HepG2 (cell line): ENCODE measurements around the gene CCDC57. TPM values are rescaled to one million over a fixed set of nuclear protein-coding genes. Genes with fewer than 3 reads are reported as not detected.

Source experiments
- ATAC-seq: fragments of 200-7000 bp; cut with Tn5 transposase; 3 replicates; pipeline ENCODE4 v1.9.1; 2020; ENCODE audit warnings: mild to moderate bottlenecking, moderate library complexity
- BruUV-seq: library from RNA; stranded (reverse); fragments of 400-500 nt; replicated peaks from 2 replicates; lab custom pipeline; 2021; lab: Mats Ljungman, UMichigan
- CTCF ChIA-PET: fragments of 300-600 bp; formaldehyde crosslinking; extraction: SDS; loops from one replicate; lab custom pipeline; 2021; ENCODE audit warnings: low total read pairs, inconsistent platforms, low intra/inter-chr PET ratio; lab: Yijun Ruan, JAX
- POLR2A ChIA-PET: fragments of 350-600 bp; sonication (Branson Sonifier 250); formaldehyde crosslinking; loops from one replicate; lab custom pipeline; 2020; ENCODE audit warnings: antibody characterized with exemption, inconsistent platforms; lab: Yijun Ruan, JAX
- DNase-seq: peaks from one replicate; pipeline ENCODE4 v3.0.0-alpha.2; 2015; ENCODE audit warnings: low spot score
- FAIRE-seq: peaks from 3 replicates; lab custom pipeline; 2011; peaks lifted over from hg19 to GRCh38; lab: Jason Lieb, UNC
- H2AFZ ChIP-seq: one replicate; pipeline ENCODE4 v1.6.1; 2011; ENCODE audit warnings: low read length, inconsistent platforms
- H3K27ac ChIP-seq: fragments of 300-600 bp; 3 replicates; pipeline ENCODE4 v1.8.0; 2011; ENCODE audit warnings: mixed run types, mild to moderate bottlenecking, mixed read lengths, low read length, inconsistent platforms; ENCODE audit not compliant: insufficient read depth; ENCODE audit errors: extremely low read length
- H3K27me3 ChIP-seq, 2 experiments: fragments of 200-600 bp in 1 of 2; 2 replicates in 1 of 2; 3 replicates in 1 of 2; pipeline versions ENCODE4 v1.6.0 to v1.8.0; 2011; ENCODE audit warnings: low read length in 2 of 2, mild to moderate bottlenecking in 2 of 2, moderate library complexity in 2 of 2, inconsistent platforms in 1 of 2; ENCODE audit not compliant: insufficient read depth in 2 of 2, control insufficient read depth in 1 of 2
- H3K36me3 ChIP-seq, 2 experiments: fragments of 200-600 bp in 1 of 2; replicated peaks in 1 of 2; 2 replicates in 1 of 2; 3 replicates in 1 of 2; pipeline versions ENCODE4 v1.5.1 to v1.8.0; 2011; ENCODE audit warnings: low read length in 2 of 2, inconsistent platforms in 1 of 2; ENCODE audit not compliant: insufficient read depth in 2 of 2, control insufficient read depth in 1 of 2
- H3K4me1 ChIP-seq: 2 replicates; pipeline ENCODE4 v1.5.1; 2012; ENCODE audit warnings: low read length, inconsistent platforms; ENCODE audit not compliant: insufficient read depth
- H3K4me2 ChIP-seq: 2 replicates; pipeline ENCODE4 v1.6.0; 2011; ENCODE audit warnings: low read depth, low read length, inconsistent platforms
- H3K4me3 ChIP-seq, 3 experiments: fragments of 200-600 bp in 1 of 3; sonication (generic), shearing (Covaris generic) in 1 of 3; replicated peaks in 1 of 3; 2 replicates each; pipeline ENCODE4 v1.5.1; 2011 to 2016; ENCODE audit warnings: low read length in 3 of 3, inconsistent platforms in 2 of 3, low read depth in 2 of 3, mild to moderate bottlenecking in 2 of 3, control low read depth in 1 of 3, mixed read lengths in 1 of 3; ENCODE audit not compliant: insufficient read depth in 1 of 3
- H3K79me2 ChIP-seq: one replicate; pipeline ENCODE4 v1.6.1; 2011; ENCODE audit warnings: low read length, inconsistent platforms; ENCODE audit not compliant: insufficient read depth
- H3K9ac ChIP-seq: 2 replicates; pipeline ENCODE4 v1.6.0; 2011; ENCODE audit warnings: mild to moderate bottlenecking, low read depth, low read length, inconsistent platforms; ENCODE audit not compliant: insufficient read depth
- H3K9me3 ChIP-seq: 2 replicates; pipeline ENCODE4 v1.5.1; 2012; ENCODE audit warnings: mild to moderate bottlenecking, low read length
- H4K20me1 ChIP-seq: 2 replicates; pipeline ENCODE4 v1.6.0; 2011; ENCODE audit warnings: inconsistent platforms, mild to moderate bottlenecking, low read length, moderate library complexity; ENCODE audit not compliant: insufficient read depth
- E2F2 ChIP-seq: sonication (generic); formaldehyde crosslinking; IDR thresholded peaks from 2 replicates; pipeline ENCODE4 v1.4.0; 2020; ENCODE audit warnings: missing genetic modification reagents, borderline replicate concordance
- GTF2F1 ChIP-seq: fragments of 150-350 bp; IDR thresholded peaks from 2 replicates; pipeline ENCODE4 v1.6.1; 2014; ENCODE audit warnings: low read length
- JDP2 ChIP-seq: sonication (generic); formaldehyde crosslinking; IDR thresholded peaks from 2 replicates; pipeline ENCODE4 v1.8.1; 2022; ENCODE audit warnings: missing genetic modification reagents, borderline replicate concordance
- MLLT10 ChIP-seq: sonication (generic); formaldehyde crosslinking; IDR thresholded peaks from 2 replicates; pipeline ENCODE4 v1.4.0; 2020; ENCODE audit warnings: missing genetic modification reagents
- MYNN ChIP-seq: sonication (generic); formaldehyde crosslinking; IDR thresholded peaks from 2 replicates; pipeline ENCODE4 v1.4.0; 2020; ENCODE audit warnings: mild to moderate bottlenecking, low read depth, missing genetic modification reagents
- ZNF782 ChIP-seq: sonication (generic); formaldehyde crosslinking; IDR thresholded peaks from 2 replicates; pipeline ENCODE4 v1.4.0; 2020; ENCODE audit warnings: missing genetic modification reagents, mild to moderate bottlenecking, borderline replicate concordance
- WGBS: methylation state at CpG from one replicate; pipeline ENCODE4 v1.1.6; 2017; ENCODE audit warnings: low lambda C conversion rate; 5-methylcytosine and 5-hydroxymethylcytosine counted together
- in situ Hi-C: cut with HindIII; loops from 2 replicates; pipeline ENCODE4 v1.10.0; 2017; ENCODE audit warnings: low pct_unique_long_range_greater_than_20kb; ENCODE audit not compliant: extremely low pct_ligation_motif_present
- intact Hi-C: fragments of 100-400 bp; cut with micrococcal nuclease; formaldehyde crosslinking; loops from one replicate; pipeline ENCODE4 v1.10.0; 2022; ENCODE audit not compliant: unreplicated experiment
- polyA plus RNA-seq, 8 experiments: library from polyadenylated mRNA; depleted of rRNA in 3 of 8; stranded (reverse) in 7 of 8; unstranded in 1 of 8; fragments of >200 nt; fragmentation: Illumina TruSeq in 4 of 8; extraction: Trizol in 4 of 8; gene quantifications; 2 replicates each; pipeline versions ENCODE4 v1.2.1 to v1.2.3, GENCODE V29; 2011 to 2016; ENCODE audit warnings: low read depth in 4 of 8, missing spikeins in 1 of 8, mixed read lengths in 1 of 8; ENCODE audit not compliant: insufficient read depth in 1 of 8
- total RNA-seq, 5 experiments: library from RNA; depleted of rRNA; stranded (reverse); fragments of >200 nt; fragmentation: Illumina TruSeq; extraction: Trizol; gene quantifications; 2 replicates each; pipeline ENCODE4 v1.2.3, GENCODE V29; 2016; ENCODE audit warnings: low read depth in 1 of 5
- TF ChIP-seq, protein P1 (sequence below): sonication (generic); formaldehyde crosslinking; IDR thresholded peaks from 2 replicates; pipeline ENCODE4 v1.4.0; 2020; ENCODE audit warnings: mild to moderate bottlenecking, missing genetic modification reagents

Gene CCDC57
- total and polyA plus RNA-seq, 2 of the 13 experiments (the other 11 are each of a cell fraction or from before 2014, with no cell fraction given), result 59.3 to 59.9 TPM

DNA sequence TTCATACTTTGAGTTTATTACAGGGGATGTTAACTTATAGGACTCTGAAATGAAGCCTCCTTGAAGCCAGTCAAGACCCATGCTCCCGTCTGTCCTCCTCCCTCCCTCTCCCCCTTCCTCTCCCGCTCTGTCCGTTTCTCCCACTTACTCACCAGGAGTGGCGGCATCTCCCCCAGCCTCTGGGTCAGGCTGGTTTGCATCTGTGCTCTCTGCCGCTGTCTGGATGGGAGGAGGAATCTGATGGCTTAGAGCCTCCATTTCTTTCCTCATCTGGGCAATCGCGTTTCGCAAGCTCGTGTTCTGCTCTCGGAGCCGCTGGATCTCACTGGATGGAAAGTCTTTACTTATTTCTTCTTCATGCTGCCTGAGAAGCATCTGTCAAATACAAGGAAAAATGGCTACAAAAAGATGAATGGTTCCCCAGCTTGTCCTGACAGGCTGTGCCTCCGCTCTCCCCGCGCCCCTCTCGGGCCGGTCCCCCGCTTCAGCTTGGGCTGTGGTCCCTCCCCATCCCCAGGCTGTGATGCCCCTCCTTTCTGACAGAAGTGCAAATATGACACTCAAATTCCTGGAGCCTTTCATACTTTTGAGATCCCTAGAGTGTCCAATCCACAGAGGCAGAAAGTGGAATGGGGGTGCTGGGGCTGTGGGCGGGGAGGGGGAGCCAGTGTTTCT, 40.0 kb downstream of the CCDC57 start:
- in situ Hi-C loops, result no loop called here
- no peaks in the 10 kb centered on the region for H3K27me3 ChIP-seq
- H3K4me2 ChIP-seq, result no peak overlapping the region
- ATAC-seq (no peak), FAIRE-seq (no peak), DNase-seq (no peak)
- CTCF ChIA-PET, result no interaction called here
- no peak overlapping the region for H2AFZ ChIP-seq
- TF ChIP-seq E2F2 (CRISPR knock-in tag), result no peak
- TF ChIP-seq, protein P1, sequence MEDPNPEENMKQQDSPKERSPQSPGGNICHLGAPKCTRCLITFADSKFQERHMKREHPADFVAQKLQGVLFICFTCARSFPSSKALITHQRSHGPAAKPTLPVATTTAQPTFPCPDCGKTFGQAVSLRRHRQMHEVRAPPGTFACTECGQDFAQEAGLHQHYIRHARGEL (CRISPR knock-in tag), result no peak
- no peak for TF ChIP-seq MYNN
- TF ChIP-seq MLLT10 (CRISPR knock-in tag), result no peak
- no peak for TF ChIP-seq ZNF782 (CRISPR knock-in tag)
- TF ChIP-seq JDP2 (CRISPR knock-in tag), result no peak
- no peak for TF ChIP-seq GTF2F1
- 99% methylated on average over 18 of the region's 18 CpGs for WGBS
- no TSS peak for BruUV-seq
- H4K20me1 ChIP-seq, result no peaks in the 10 kb centered on the region
- H3K79me2 ChIP-seq, result no peaks in the 10 kb centered on the region
- intact Hi-C loops, result no loop called here
- H3K36me3 ChIP-seq, result peaks cover 11 to 22% of the 10 kb centered on the region in 2 experiments; a peak in 4 of 5 replicates
- no peak overlapping the region for H3K4me3 ChIP-seq
- POLR2A ChIA-PET, result no interaction called here
- no peak overlapping the region for H3K9ac ChIP-seq
- H3K27ac ChIP-seq, result no peak overlapping the region
- H3K9me3 ChIP-seq, result no peaks in the 10 kb centered on the region
- H3K4me1 ChIP-seq, result peaks cover 13% of the 10 kb centered on the region
